ENCODE data around the gene FSTL4.

FSTL4 gene

GRCh38 chr5:133440467-133441115 lies 171.8 kb downstream of the FSTL4 start:
- TF ChIP-seq, protein P1, sequence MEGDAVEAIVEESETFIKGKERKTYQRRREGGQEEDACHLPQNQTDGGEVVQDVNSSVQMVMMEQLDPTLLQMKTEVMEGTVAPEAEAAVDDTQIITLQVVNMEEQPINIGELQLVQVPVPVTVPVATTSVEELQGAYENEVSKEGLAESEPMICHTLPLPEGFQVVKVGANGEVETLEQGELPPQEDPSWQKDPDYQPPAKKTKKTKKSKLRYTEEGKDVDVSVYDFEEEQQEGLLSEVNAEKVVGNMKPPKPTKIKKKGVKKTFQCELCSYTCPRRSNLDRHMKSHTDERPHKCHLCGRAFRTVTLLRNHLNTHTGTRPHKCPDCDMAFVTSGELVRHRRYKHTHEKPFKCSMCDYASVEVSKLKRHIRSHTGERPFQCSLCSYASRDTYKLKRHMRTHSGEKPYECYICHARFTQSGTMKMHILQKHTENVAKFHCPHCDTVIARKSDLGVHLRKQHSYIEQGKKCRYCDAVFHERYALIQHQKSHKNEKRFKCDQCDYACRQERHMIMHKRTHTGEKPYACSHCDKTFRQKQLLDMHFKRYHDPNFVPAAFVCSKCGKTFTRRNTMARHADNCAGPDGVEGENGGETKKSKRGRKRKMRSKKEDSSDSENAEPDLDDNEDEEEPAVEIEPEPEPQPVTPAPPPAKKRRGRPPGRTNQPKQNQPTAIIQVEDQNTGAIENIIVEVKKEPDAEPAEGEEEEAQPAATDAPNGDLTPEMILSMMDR (IDR thresholded peaks at IDR 0.05): no peak

GRCh38 chr5:133439859-133440258 lies 172.5 kb downstream of the FSTL4 start:
- TF ChIP-seq, protein P1 (IDR thresholded peaks at IDR 0.05): no peak

- TF ChIP-seq, protein P1 (IDR thresholded peaks at IDR 0.05): no peak
These were observed 173.9 kb downstream of the FSTL4 start for GRCh38 chr5:133438487-133438886.

DNA sequence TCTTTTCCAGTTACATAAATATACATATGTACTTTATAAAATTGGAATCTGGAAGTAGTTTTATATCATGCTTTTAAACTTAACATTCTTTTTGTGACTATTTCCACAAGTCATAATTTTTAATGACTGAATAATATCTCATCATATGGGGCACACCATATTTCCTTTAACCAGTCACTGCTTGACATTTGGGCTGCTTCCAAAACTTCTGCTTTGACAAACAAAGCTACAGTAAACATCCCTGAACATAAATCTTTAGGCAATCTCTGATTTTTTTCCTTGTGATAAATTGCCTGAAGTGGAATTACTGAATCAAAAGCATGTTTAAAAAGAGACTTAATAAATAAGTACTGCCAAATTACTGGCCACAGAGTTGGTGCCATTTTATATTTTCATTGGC lies 178.0 kb downstream of the FSTL4 start:
- TF ChIP-seq, protein P1 (IDR thresholded peaks at IDR 0.05): no peak

GRCh38 chr5:133433641-133434040 lies 178.7 kb downstream of the FSTL4 start:
- TF ChIP-seq, protein P1 (IDR thresholded peaks at IDR 0.05): no peak

GRCh38 chr5:133432956-133433532 lies 179.3 kb downstream of the FSTL4 start:
- TF ChIP-seq, protein P1 (IDR thresholded peaks at IDR 0.05): no peak

- TF ChIP-seq, protein P1 (IDR thresholded peaks at IDR 0.05): no peak
These were observed 180.9 kb downstream of the FSTL4 start for GRCh38 chr5:133431326-133431865.

Measured in LNCAP (cell line).